H9 (cell line): ENCODE data around the gene TSPAN2. TPM values are rescaled to one million over a fixed set of nuclear protein-coding genes. Genes with fewer than 3 reads are reported as not detected.

Experiments used
- DNase-seq: peaks from one replicate; pipeline ENCODE4 v3.0.0-alpha.2; 2017
- H2AFZ ChIP-seq: one replicate; pipeline ENCODE4 v1.6.1; 2013; ENCODE audit warnings: mild to moderate bottlenecking, low read length, control low read depth, moderate library complexity
- H2AK5ac ChIP-seq: 2 replicates; pipeline ENCODE4 v1.6.1; 2013; ENCODE audit warnings: low read length, control low read depth, mixed read lengths; ENCODE audit not compliant: insufficient read length
- H2BK120ac ChIP-seq: one replicate; pipeline ENCODE4 v1.6.1; 2013; ENCODE audit warnings: low read depth, mild to moderate bottlenecking, low read length, control low read depth, inconsistent platforms; ENCODE audit not compliant: poor library complexity, severe bottlenecking
- H2BK12ac ChIP-seq: 2 replicates; pipeline ENCODE4 v1.6.1; 2013; ENCODE audit warnings: low read length, control low read depth, mixed read lengths, low read depth; ENCODE audit not compliant: insufficient read length
- H2BK15ac ChIP-seq: 2 replicates; pipeline ENCODE4 v1.6.1; 2013; ENCODE audit warnings: low read depth, low read length, control low read depth
- H2BK20ac ChIP-seq: one replicate; pipeline ENCODE4 v1.6.1; 2013; ENCODE audit warnings: low read depth, mild to moderate bottlenecking, low read length, control low read depth, inconsistent platforms; ENCODE audit not compliant: poor library complexity, severe bottlenecking
- H2BK5ac ChIP-seq: 2 replicates; pipeline ENCODE4 v1.6.1; 2013; ENCODE audit warnings: low read length, control low read depth, mixed read lengths; ENCODE audit not compliant: insufficient read length
- H3K14ac ChIP-seq: 2 replicates; pipeline ENCODE4 v1.6.1; 2013; ENCODE audit warnings: low read length, control low read depth; ENCODE audit not compliant: insufficient read depth
- H3K18ac ChIP-seq: 2 replicates; pipeline ENCODE4 v1.6.1; 2013; ENCODE audit warnings: low read depth, mild to moderate bottlenecking, mixed read lengths, low read length, control low read depth; ENCODE audit not compliant: insufficient read length
- H3K23ac ChIP-seq: 2 replicates; pipeline ENCODE4 v1.6.1; 2013; ENCODE audit warnings: low read length, control low read depth, mixed read lengths, low read depth; ENCODE audit not compliant: insufficient read length
- H3K23me2 ChIP-seq: 2 replicates; pipeline ENCODE4 v1.6.1; 2013; ENCODE audit warnings: low read depth, mild to moderate bottlenecking, mixed read lengths, low read length, control low read depth; ENCODE audit not compliant: insufficient read length, poor library complexity, severe bottlenecking
- H3K27ac ChIP-seq: 2 replicates; pipeline ENCODE4 v1.5.1; 2013; ENCODE audit warnings: low read length, control low read depth, mixed read lengths, low read depth; ENCODE audit not compliant: insufficient read length
- H3K27me3 ChIP-seq: 2 replicates; pipeline ENCODE4 v1.6.1; 2013; ENCODE audit warnings: low read length, control low read depth, inconsistent platforms; ENCODE audit not compliant: insufficient read depth
- H3K4ac ChIP-seq: 2 replicates; pipeline ENCODE4 v1.6.1; 2013; ENCODE audit warnings: low read depth, mild to moderate bottlenecking, control low read depth, inconsistent platforms, low read length, moderate library complexity
- H3K4me1 ChIP-seq: 2 replicates; pipeline ENCODE4 v1.6.1; 2013; ENCODE audit warnings: low read length, control low read depth, inconsistent platforms; ENCODE audit not compliant: insufficient read depth
- H3K4me2 ChIP-seq: 2 replicates; pipeline ENCODE4 v1.6.1; 2013; ENCODE audit warnings: low read length, control low read depth, mixed read lengths; ENCODE audit not compliant: insufficient read length, insufficient read depth
- H3K56ac ChIP-seq: 2 replicates; pipeline ENCODE4 v1.6.1; 2013; ENCODE audit warnings: low read depth, mild to moderate bottlenecking, mixed read lengths, low read length, control low read depth; ENCODE audit not compliant: insufficient read length
- H3K79me1 ChIP-seq: 2 replicates; pipeline ENCODE4 v1.6.1; 2013; ENCODE audit warnings: low read depth, mild to moderate bottlenecking, moderate library complexity, low read length, control low read depth, inconsistent platforms; ENCODE audit not compliant: insufficient read depth, poor library complexity, severe bottlenecking
- H3K79me2 ChIP-seq: 2 replicates; pipeline ENCODE4 v1.6.1; 2013; ENCODE audit warnings: low read length, control low read depth, inconsistent platforms; ENCODE audit not compliant: insufficient read depth
- H3K9ac ChIP-seq: 2 replicates; pipeline ENCODE4 v1.6.1; 2013; ENCODE audit warnings: low read length, control low read depth, mixed read lengths; ENCODE audit not compliant: insufficient read length; ENCODE audit errors: extremely low read depth
- H3K9me3 ChIP-seq: one replicate; pipeline ENCODE4 v1.6.1; 2013; ENCODE audit warnings: low read depth, low read length, inconsistent platforms; ENCODE audit not compliant: control insufficient read depth
- H3T11ph ChIP-seq: one replicate; pipeline ENCODE4 v1.6.1; 2013; ENCODE audit warnings: mild to moderate bottlenecking, low read length, control low read depth, inconsistent platforms
- H4K20me1 ChIP-seq: one replicate; pipeline ENCODE4 v1.6.1; 2013; ENCODE audit not compliant: control insufficient read depth, insufficient read length, insufficient read depth
- H4K5ac ChIP-seq: 2 replicates; pipeline ENCODE4 v1.6.1; 2013; ENCODE audit warnings: low read depth, mild to moderate bottlenecking, mixed read lengths, low read length, control low read depth; ENCODE audit not compliant: insufficient read length
- H4K8ac ChIP-seq: replicated peaks from 2 replicates; pipeline ENCODE4 v1.6.1; 2013; ENCODE audit warnings: low read length, control low read depth, mixed read lengths, low read depth; ENCODE audit not compliant: insufficient read length
- H4K91ac ChIP-seq: 2 replicates; pipeline ENCODE4 v1.6.1; 2013; ENCODE audit warnings: low read depth, mild to moderate bottlenecking, moderate library complexity, mixed read lengths, low read length, control low read depth; ENCODE audit not compliant: insufficient read length
- H3K27ac Mint-ChIP-seq, 3 experiments: 2 replicates in 2 of 3; 3 replicates in 1 of 3; pipeline ENCODE4 v1.8.0; 2020 to 2021; ENCODE audit warnings: mixed read lengths in 3 of 3, mild to moderate bottlenecking in 1 of 3, moderate library complexity in 1 of 3
- H3K27me3 Mint-ChIP-seq: 2 replicates; pipeline ENCODE4 v1.8.0; 2021; ENCODE audit warnings: low read depth, mild to moderate bottlenecking, moderate library complexity, mixed read lengths
- H3K36me3 Mint-ChIP-seq, 3 experiments: 2 replicates in 2 of 3; 3 replicates in 1 of 3; pipeline ENCODE4 v1.8.0; 2020 to 2021; ENCODE audit warnings: low read depth in 3 of 3, mixed read lengths in 3 of 3; ENCODE audit not compliant: insufficient read depth in 1 of 3
- H3K4me1 Mint-ChIP-seq, 2 experiments: 2 replicates each; pipeline ENCODE4 v1.8.0; 2020; ENCODE audit warnings: mixed read lengths in 2 of 2
- H3K4me3 Mint-ChIP-seq, 2 experiments: 2 replicates in 1 of 2; 3 replicates in 1 of 2; pipeline ENCODE4 v1.8.0; 2020 to 2021; ENCODE audit warnings: mild to moderate bottlenecking in 2 of 2, mixed read lengths in 2 of 2, moderate library complexity in 1 of 2
- H3K9me3 Mint-ChIP-seq, 2 experiments: 2 replicates in 1 of 2; 3 replicates in 1 of 2; pipeline ENCODE4 v1.8.0; 2020; ENCODE audit warnings: mild to moderate bottlenecking in 2 of 2, mixed read lengths in 2 of 2, moderate library complexity in 1 of 2
- WGBS: extraction: QIAGEN DNeasy Blood & Tissue Kit; methylation state at CpG from one replicate; pipeline ENCODE4 v1.1.7; 2013; ENCODE audit warnings: missing lambda C conversion rate, low lambda C conversion rate, mixed read lengths; ENCODE audit not compliant: insufficient read length; ENCODE audit errors: extremely low coverage; 5-methylcytosine and 5-hydroxymethylcytosine counted together
- total RNA-seq: library from RNA; stranded (reverse); gene quantifications from 2 replicates; pipeline ENCODE4 v1.2.1, GENCODE V29; 2021
- TF ChIP-seq, protein P1 (sequence below): fragments of 200-600 bp; sonication (generic); conservative IDR thresholded peaks from 3 replicates; pipeline ENCODE4 v1.8.0; 2021; ENCODE audit warnings: antibody characterized with exemption, mild to moderate bottlenecking

Gene TSPAN2
- total RNA-seq, 1 experiment from 2014 or later = 10.8 TPM

DNA sequence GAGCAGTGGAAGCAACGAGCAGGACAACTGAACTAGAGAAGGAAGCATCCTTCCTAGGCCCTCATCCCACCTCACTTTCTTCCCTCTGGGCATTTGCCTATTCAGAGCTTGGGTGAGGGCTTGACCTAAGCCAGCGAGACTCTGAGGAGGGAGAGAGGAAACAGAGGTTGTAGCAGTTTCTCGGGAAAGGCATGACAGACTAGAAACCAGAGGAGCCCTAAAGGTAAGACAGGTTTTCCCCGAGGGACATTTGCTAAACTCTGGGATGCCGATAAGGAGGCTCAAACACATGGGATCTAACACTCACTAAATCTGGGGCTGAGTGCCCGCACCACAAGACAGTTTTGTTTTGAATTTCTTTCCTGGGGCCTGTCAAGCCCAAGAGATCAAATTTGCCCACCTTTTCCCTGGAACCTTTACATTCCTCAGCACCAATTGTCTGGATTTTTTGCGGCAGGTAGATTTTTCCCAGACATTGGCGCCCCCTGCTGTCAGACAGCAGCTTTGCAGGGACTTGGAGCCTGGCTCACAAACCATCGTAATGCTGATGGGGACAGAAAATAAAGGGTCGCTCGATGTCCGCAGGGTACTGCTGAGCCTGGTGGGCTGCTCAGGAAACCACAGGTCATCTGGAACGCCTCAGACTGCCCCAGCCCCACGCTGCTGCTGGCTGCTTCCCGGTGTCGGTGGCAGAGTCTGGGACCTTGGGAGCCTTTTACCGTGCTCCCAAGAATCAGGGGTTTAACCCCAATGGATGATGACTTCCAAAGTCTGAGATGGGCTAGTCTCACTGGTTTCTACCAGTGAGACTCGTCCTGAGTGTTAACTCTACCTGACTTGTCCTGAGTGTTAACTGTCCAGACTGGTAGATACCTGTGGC, 23.4 kb upstream of the TSPAN2 start:
- no peak overlapping the region; a peak in 1 of 5 replicates for H3K4me3 Mint-ChIP-seq

More for the DNA sequence above, 23.4 kb upstream of the TSPAN2 start:
- Histone ChIP-seq H3K23me2 (no peaks in the 10 kb centered on the region), H3T11ph (no peak overlapping the region), H3K4me1 (no peaks in the 10 kb centered on the region), H3K4me2 (no peak overlapping the region), H3K56ac (no peak overlapping the region), H4K5ac (no peak overlapping the region), H3K79me1 (no peaks in the 10 kb centered on the region), H3K27me3 (no peaks in the 10 kb centered on the region), H3K14ac (peak overlapping the region; percentile 24; the same call in 1 of the 2 replicates), H2BK12ac (no peak overlapping the region), H3K9me3 (peaks cover 6% of the 10 kb centered on the region), H3K18ac (no peak overlapping the region), H2BK5ac (no peak overlapping the region), H4K20me1 (no peaks in the 10 kb centered on the region), H2BK15ac (no peak overlapping the region), H2BK120ac (no peak overlapping the region), H2BK20ac (no peak overlapping the region), H3K27ac (no peak overlapping the region), H2AK5ac (no peak overlapping the region), H4K91ac (no peak overlapping the region), H3K23ac (no peak overlapping the region), H3K9ac (no peak overlapping the region), H2AFZ (peak overlapping the region; percentile 94), H3K4ac (no peak overlapping the region), H4K8ac (no peak overlapping the region), H3K79me2 (no peaks in the 10 kb centered on the region)
- DNase-seq = peak; percentile 73
- peaks cover 10 to 12% of the 10 kb centered on the region in 2 experiments for H3K4me1 Mint-ChIP-seq
- H3K27me3 Mint-ChIP-seq = peaks cover 12% of the 10 kb centered on the region
- TF ChIP-seq, protein P1, sequence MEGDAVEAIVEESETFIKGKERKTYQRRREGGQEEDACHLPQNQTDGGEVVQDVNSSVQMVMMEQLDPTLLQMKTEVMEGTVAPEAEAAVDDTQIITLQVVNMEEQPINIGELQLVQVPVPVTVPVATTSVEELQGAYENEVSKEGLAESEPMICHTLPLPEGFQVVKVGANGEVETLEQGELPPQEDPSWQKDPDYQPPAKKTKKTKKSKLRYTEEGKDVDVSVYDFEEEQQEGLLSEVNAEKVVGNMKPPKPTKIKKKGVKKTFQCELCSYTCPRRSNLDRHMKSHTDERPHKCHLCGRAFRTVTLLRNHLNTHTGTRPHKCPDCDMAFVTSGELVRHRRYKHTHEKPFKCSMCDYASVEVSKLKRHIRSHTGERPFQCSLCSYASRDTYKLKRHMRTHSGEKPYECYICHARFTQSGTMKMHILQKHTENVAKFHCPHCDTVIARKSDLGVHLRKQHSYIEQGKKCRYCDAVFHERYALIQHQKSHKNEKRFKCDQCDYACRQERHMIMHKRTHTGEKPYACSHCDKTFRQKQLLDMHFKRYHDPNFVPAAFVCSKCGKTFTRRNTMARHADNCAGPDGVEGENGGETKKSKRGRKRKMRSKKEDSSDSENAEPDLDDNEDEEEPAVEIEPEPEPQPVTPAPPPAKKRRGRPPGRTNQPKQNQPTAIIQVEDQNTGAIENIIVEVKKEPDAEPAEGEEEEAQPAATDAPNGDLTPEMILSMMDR = peak; percentile 96
- H3K36me3 Mint-ChIP-seq = peaks cover 0 to 4% (median 4%) of the 10 kb centered on the region in 3 experiments; a peak in 4 of 7 replicates
- H3K27ac Mint-ChIP-seq = peak overlapping the region in 1 of 3 experiments; percentile 74; a peak in 2 of 7 replicates
- no CpG with 5 or more reads among the region's 18 CpGs for WGBS
- H3K9me3 Mint-ChIP-seq = peaks cover 3 to 6% of the 10 kb centered on the region in 2 experiments; a peak in 3 of 5 replicates
